ENCODE data around the gene PER2.

The PER2 gene

DNA sequence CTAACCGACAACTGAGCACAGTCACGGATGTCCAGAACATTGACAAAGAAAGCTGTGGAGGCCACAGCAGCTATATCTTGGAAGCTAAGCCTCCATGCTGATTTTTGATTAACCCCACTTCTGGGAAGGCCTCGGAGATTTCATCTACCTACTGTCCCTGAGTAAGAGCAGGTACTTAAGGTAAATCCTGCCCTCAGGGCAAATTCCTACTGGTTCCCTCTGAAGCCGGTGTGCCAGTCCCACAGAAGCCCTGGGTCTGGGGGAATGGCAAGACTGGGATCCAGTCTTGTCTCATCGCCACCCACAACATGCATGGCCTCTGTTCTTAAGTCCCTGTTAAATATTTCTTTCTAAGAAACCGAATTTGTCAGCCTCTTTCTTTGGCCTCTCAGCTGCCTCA is 18.7 kb downstream of the PER2 start:
- H3K4me3 Mint-ChIP-seq, result no peak overlapping the region
- no peaks in the 10 kb centered on the region for H3K9me3 Mint-ChIP-seq
- H3K4me1 Mint-ChIP-seq, result peaks cover 14% of the 10 kb centered on the region
- H3K27me3 Mint-ChIP-seq (ENCODE audit: low read depth), result no peaks in the 10 kb centered on the region
- H3K36me3 Mint-ChIP-seq (ENCODE audit: low read depth), result peaks cover 41% of the 10 kb centered on the region
- H3K27ac Mint-ChIP-seq, result no peak overlapping the region
- TF ChIP-seq, protein P1, sequence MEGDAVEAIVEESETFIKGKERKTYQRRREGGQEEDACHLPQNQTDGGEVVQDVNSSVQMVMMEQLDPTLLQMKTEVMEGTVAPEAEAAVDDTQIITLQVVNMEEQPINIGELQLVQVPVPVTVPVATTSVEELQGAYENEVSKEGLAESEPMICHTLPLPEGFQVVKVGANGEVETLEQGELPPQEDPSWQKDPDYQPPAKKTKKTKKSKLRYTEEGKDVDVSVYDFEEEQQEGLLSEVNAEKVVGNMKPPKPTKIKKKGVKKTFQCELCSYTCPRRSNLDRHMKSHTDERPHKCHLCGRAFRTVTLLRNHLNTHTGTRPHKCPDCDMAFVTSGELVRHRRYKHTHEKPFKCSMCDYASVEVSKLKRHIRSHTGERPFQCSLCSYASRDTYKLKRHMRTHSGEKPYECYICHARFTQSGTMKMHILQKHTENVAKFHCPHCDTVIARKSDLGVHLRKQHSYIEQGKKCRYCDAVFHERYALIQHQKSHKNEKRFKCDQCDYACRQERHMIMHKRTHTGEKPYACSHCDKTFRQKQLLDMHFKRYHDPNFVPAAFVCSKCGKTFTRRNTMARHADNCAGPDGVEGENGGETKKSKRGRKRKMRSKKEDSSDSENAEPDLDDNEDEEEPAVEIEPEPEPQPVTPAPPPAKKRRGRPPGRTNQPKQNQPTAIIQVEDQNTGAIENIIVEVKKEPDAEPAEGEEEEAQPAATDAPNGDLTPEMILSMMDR (IDR thresholded peaks at IDR 0.05; ENCODE audit: unreplicated experiment in 3 of 3), result no peak

DNA sequence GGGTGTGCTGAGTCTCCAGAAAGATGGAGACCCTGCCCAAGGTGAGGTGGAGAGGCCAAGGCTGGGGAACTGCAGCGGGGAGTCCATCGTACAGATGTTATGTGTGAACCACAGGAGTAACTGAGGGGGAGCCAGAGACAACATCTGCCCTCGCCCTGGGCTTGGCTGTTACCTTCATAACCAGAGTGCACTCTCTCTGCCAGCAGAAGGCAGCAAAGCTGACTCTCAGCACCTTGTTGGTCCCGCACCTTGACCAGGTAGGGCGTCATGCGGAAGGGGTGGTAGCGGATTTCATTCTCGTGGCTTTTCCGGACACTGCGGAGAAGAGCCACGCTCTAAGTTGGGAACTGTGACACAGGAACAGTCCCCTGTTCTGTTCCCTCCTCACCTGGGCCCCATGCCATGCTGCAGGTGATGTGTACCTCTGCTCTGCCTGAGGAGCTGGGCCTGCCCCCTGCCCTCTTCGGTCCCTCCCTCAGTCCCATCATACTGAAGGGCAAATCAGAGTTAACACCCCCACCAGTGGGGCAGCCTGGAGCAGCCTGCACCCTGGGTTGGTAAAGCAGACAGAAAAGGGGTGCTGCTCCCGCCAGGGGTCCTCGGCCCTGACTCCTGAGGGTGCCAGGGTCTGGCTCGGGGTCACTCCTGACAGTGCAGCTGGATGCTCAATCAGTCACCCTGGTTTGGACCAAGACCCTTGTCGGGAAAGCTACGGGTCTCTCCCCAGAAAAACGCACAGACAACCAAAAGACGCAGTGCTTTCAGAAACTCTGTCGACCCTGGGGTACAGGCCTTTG is 20.3 kb downstream of the PER2 start:
- Mint-ChIP-seq H3K27ac (no peak overlapping the region), H3K36me3 (ENCODE audit: low read depth) (peaks cover 28% of the 10 kb centered on the region), H3K27me3 (ENCODE audit: low read depth) (no peaks in the 10 kb centered on the region), H3K9me3 (no peaks in the 10 kb centered on the region), H3K4me3 (no peak overlapping the region), H3K4me1 (peaks cover 19% of the 10 kb centered on the region)
- TF ChIP-seq, protein P1 (IDR thresholded peaks at IDR 0.05; ENCODE audit: unreplicated experiment in 3 of 3), result no peak

DNA sequence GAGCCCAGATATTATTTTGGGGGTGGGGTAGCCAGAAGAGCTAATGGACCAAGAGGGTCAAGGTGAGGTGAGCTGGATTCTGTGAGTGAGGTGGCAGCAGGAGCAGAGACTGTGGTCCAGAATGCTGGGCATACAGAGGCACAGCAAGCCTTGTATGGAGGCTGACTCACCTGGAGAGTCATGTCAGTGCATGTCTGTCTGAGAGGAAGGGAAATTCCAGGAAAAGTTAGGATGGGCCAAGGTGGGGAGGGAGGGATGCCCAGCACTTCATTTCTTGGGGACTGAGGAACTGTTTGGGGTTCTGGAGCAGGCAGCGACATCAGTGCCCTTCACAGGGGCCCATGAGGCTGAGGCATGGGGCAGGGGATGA is 21.1 kb downstream of the PER2 start:
- Mint-ChIP-seq H3K36me3 (ENCODE audit: low read depth) (peaks cover 22% of the 10 kb centered on the region), H3K9me3 (no peaks in the 10 kb centered on the region), H3K4me1 (peaks cover 20% of the 10 kb centered on the region), H3K4me3 (no peak overlapping the region), H3K27me3 (ENCODE audit: low read depth) (no peaks in the 10 kb centered on the region), H3K27ac (no peak overlapping the region)
- TF ChIP-seq, protein P1 (IDR thresholded peaks at IDR 0.05; ENCODE audit: unreplicated experiment in 3 of 3), result no peak

DNA sequence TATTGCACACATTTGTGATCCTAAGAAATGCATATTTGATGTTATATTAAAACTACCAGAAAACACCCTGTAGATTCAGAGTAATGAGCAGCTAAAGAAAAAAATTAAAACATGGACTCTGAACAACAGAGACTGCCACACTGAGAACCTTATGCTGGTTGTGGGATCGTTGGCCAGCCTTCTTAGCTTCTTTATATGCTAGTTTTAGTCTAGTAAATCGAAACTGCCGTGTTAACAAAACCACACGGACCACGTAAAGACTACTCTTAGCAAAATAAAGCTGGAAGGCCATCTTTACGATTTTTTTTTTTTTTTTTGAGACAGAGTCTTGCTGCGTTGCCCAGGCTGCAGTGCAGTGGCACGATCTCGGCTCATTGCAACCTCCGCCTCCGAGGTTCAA is 22.8 kb downstream of the PER2 start:
- H3K36me3 Mint-ChIP-seq (ENCODE audit: low read depth), result peaks cover 16% of the 10 kb centered on the region
- H3K27ac Mint-ChIP-seq, result no peak overlapping the region
- H3K27me3 Mint-ChIP-seq (ENCODE audit: low read depth), result no peaks in the 10 kb centered on the region
- no peak overlapping the region for H3K4me3 Mint-ChIP-seq
- H3K4me1 Mint-ChIP-seq, result peaks cover 20% of the 10 kb centered on the region
- TF ChIP-seq, protein P1 (IDR thresholded peaks at IDR 0.05; ENCODE audit: unreplicated experiment in 3 of 3), result no peak
- H3K9me3 Mint-ChIP-seq, result no peaks in the 10 kb centered on the region

DNA sequence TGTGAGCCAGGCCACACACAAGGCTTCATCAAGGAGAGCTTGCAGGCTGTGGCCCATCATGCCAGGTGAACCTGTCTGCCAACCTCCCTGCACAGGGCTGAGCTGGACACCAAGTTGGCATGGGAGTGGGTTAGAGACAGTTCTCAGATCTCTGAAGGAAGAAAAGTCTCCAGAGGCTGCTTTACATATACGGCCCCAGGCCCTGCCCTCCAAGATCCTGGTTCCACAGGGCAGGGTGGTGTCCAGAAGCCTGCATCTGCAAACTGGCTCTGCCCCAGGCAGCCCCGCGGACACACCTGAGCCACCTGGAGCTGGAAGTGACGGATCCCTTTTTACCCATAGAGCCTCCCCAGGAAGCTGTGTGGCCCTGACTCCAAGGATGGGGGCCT is 24.3 kb downstream of the PER2 start:
- TF ChIP-seq, protein P1 (IDR thresholded peaks at IDR 0.05; ENCODE audit: unreplicated experiment in 3 of 3), result no peak
- H3K36me3 Mint-ChIP-seq (ENCODE audit: low read depth), result peaks cover 14% of the 10 kb centered on the region
- peaks cover 30% of the 10 kb centered on the region for H3K4me1 Mint-ChIP-seq
- H3K27me3 Mint-ChIP-seq (ENCODE audit: low read depth), result no peaks in the 10 kb centered on the region
- no peak overlapping the region for H3K4me3 Mint-ChIP-seq
- peak overlapping the region in 1 of 3 experiments; percentile 94 for H3K27ac Mint-ChIP-seq
- H3K9me3 Mint-ChIP-seq, result no peaks in the 10 kb centered on the region

All from nephron (organoid).